HuH-7.5 (cell line): ENCODE measurements around the gene PRKAA1.

Experiments
- DNase-seq: peaks from one replicate; pipeline ENCODE4 v3.0.0; 2011; ENCODE audit warnings: low spot score

PRKAA1 gene

GRCh38 chr5:40798012-40798800, at the start of gene PRKAA1:
PRKAA1 (minus strand) TSS chr5:40798374; CDS start chr5:40798189, 185 bp downstream.
- DNase-seq: peak; percentile 87

DNA sequence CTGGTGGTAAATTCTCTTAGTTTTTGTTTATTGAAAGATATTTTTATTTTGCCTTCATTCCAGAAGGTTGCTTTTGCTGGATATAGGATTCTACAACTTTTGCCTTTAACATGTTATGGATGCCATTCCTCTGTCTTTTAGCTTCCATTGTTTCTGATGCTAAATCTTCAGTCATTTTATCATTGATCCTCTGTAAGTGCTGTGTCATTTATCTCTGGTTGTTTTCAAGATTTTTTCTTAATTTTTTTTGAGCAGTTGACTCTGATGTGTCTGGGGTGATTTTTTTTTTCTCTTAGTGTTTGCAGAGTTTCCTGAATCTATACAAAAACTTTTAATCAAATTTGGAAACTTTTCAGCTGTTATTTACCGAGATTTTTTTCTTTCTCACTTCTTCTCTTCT, 49.4 kb upstream of the PRKAA1 start:
- DNase-seq: no peak

GRCh38 chr5:40846371-40846770, 48.2 kb upstream of the PRKAA1 start:
- DNase-seq: no peak

DNA sequence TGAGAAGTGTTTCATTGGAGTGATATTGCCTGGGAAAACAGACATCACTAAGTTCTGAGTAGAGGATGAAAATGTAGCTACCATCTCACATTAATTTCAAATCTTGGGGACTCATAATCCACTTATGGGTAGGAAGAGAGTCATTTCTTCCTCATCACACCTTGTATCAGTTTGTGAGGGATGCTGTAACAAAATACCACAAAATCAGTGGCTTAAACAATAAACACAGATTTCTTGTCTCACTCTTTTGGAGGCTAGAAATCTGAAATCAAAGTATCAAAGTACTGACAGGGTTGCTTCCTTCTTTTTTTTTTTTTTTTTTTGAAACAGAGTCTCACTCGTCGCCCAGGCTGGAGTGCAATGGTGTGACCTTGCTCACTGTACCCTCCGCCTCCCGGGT, 46.4 kb upstream of the PRKAA1 start:
- DNase-seq: no peak

DNA sequence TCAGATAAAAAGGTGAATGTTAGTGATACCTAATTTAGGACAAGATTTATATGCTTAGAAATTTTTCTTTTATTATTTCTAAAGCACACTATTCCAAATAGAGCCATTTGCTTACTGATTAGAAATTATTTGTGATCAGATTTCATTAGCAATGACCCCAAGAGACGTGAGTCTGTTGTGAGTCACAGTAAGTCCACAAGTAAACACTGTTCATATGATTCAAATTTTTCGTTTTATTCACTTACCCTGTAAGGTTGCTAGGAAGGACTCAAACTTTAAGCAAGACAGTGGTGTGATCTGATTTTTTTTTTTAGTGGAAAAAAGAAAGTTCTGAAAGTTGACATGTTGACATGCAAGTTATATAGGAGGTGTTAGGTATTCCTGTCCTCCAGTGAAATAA, 44.2 kb upstream of the PRKAA1 start:
- DNase-seq: no peak

- no peak for DNase-seq
These were observed 43.1 kb upstream of the PRKAA1 start, which contains the start of gene CARD6 for GRCh38 chr5:40841068-40841805. CARD6 (plus strand) TSS chr5:40841367; CDS start chr5:40841383, 16 bp downstream.

GRCh38 chr5:40838086-40838485, 39.9 kb upstream of the PRKAA1 start:
- no peak for DNase-seq

DNA sequence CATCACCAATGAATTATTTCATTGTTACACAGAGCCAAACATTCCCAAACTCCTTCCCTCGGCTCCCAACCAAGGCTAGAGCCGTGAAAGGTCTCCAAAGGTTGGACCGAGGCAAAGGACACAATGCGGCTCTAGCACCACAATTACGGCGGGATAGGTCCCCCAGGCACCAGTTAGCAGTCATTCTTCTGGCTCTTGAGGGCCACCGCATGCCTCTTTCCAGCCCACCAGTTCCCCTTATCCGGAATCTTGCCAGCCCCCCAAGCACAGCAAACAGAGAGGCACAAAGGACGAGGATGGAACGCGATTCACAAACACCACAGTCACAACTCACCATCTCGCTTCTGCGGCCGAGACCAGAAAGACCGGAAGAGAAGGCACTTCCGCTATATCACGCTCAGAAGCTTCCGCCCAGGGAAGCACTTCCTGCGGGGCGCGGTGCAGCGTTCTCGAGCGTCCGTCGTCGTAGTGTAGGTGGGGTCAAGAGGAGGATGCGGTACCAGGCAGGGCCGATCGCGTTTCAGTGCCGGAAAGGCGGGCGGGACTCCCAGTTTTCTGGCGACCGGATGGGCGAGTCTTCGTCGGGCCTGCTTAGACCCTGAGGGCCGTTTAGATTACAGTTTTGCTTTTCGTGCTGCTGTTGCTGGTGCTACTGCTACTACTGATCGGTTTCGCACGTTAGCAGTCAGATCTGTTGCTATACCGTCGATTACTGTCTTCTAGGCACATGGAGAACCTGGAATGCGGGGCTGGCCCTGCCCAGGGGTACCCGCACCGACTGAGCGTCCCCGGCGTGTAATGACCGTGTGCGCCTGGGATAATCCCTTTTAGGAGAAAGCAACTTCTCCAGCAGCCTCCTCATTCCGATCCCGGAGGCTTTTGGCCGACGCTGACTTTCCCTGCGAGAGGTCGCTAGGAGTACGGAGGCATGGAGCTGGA, 36.9 kb upstream of the PRKAA1 start, which contains the start of gene RPL37:
Gene RPL37 (minus strand): TSS at position 374 of the 939 bp plus-strand sequence. CDS start 37 bp downstream, at position 337.
- peak; percentile 82 for DNase-seq

DNA sequence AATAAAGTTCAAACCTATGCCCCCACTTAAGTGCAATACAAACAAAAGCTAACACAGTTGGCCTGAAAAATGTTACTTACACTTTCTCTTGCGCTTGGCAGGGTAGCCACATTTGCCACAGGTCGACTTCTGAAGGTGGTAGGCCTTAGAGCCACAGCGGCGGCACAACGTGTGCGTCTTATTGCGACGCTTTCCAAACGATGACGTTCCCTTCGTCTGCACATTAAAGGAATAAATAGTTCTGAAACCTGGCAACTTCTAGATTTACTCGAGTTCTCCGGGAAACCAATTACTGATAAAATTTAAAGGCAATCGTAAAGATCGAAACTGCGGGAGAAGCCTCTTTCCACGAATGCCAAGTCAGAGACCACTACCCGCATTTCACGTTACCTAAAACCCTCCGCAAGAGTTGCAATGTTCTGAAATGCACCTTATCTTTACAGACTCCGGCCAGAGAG, 36.2 kb upstream of the PRKAA1 start:
- DNase-seq: no peak

DNA sequence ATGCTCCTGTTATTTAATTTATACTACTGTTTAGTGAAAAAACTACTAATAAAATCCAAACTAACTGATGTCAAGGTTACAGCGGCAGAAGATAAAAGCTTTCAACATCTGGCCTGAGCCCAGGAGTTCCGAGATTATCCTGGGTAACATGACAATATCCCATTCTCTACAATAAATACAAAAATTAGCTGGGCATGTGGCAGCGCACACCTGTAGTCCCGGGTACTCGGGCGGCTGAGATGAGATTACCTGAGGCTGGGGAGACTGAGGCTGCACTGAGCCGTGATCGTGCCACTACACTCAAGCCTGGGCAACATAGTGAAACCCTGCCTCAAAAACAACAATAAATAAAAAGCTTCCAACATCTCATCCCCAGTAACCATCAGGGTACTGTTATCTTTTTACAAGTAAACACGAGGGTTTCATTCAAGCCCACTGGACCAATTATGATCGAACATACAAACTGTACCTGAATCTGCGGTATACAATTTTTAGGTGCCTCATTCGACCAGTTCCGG, 35.6 kb upstream of the PRKAA1 start:
- no peak for DNase-seq

DNA sequence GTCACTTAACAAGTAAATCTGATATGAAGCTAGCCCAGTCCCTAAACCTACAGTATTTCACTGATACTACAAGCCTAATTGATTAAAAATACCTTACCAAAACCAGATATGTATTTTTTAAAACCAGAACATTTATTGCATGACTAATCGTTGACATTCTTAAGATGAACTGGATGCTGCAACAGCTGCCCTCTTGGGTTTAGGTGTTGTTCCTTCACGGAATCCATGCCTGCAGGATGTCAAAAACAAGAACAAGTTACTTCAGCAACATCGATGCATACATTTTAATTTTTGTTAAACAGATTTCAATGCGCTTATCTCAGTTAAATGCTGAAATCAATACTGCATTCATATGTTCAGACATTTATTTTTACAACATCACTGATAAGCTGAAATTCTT, 34.2 kb upstream of the PRKAA1 start:
- DNase-seq: no peak

DNA sequence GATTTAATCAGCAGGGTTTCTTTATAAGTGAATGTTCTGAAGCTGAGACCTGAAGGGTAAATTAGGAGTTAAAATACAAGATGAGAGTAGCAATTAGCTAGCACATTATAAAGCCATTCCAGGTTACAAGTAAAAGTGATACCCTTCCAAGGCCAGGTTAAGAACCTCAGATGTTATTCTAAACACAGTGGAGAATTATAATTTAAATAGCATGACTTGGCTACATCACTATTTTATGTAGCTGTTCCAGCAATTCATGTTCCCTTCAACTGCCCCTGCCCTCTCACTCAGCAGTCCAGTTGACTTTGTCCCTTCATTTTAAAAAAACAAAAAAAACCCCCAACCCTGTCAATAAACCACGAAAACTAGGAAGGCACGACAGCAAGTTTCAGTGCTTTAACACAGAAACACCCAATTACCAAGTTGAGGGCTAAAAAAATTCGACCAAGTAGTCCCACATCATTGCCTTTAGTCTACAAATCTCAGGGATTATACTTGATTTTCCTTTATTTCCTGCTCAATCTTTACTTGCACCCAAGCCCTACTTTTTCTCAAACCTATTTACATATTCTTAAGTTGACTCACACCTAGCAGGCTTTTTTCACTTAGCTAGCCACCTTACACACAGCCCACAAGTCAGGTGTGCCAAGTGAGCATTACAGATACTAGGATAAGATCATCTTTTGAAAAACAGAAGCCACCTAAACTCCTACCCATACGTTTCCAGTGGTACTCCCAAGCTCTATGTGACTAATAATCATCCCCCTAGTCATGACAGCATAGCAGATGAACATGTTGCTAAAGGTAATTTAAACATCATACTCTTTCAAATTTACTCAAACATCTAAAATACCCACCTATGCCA, 33.4 kb upstream of the PRKAA1 start:
- no peak for DNase-seq

DNA sequence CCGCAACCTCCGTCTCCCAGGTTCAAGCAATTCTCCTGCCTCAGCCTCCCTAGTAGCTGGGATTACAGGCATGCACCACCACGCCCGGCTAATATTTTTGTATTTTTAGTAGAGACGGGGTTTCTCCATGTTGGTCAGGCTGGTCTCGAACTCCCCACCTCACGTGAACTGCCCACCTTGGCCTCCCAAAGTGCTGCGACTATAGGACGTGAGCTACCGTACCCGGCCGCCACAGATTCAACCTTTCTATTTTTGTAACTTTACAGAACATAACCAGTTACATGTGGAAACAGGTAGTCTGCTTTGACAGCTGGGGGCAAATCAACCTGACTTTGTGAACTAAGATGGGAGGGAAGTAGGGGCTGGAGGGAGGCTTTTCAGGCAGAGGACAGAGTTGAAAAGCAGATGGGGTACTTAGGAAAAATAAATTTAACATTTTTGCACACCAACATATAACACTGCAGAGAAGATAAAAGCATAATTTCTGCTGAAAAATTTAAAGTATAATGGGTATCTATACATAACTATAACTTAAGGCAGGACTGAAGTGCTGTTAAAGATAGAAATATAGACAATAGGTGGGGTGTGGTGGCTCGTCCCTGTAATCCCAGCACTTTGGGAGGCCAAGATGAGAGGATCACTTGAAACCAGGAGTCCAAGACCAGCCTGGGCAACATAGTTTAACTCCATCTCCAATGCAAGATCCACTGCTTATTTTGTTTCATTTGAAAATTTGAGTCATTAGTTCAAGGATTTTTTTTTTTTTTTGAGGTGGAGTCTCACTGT, 31.8 kb upstream of the PRKAA1 start:
- DNase-seq: no peak

DNA sequence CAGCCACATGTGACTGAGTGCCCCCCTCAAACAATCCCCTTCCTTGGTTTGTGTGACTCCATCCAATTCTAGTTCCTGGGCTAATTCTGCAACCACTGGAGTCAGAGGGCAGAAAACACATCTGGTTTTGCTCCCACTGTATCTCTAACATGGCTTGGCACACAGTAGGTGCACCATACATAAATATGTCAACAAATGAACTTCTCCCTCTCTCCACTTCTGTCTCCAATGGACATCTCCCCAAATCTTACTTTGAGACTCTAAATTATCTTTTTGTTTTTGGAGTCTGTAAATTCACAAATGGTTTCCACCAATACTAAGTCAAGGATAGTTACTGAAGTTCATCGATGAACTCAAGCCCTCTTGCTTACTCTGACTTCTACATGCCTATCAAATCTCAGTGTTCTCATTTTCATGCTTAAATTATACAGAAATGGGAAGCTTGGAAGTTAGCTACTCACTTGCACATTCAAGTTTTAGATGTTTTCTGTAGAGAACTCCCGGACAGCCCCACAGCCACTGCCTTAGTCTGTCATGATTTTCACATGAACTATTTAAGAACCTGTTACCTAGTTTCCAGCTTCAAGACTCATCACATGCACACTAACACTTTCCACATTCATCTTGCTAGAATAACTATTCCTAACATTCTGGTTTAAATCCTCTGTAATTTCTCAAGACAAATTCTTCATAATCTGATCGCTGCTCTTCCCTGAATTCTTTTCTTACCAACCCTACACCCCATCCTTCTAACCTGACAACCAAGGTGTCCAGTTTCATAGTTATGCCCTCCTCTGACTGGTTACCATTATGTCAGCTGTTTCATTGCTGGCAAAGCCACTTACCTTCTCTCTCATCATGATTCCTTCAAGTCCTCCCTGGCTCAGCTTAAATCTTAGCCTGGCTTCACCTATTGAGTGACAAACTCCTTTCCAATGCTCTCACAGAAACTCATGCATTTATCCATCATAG, 30.8 kb upstream of the PRKAA1 start:
- no peak for DNase-seq

DNA sequence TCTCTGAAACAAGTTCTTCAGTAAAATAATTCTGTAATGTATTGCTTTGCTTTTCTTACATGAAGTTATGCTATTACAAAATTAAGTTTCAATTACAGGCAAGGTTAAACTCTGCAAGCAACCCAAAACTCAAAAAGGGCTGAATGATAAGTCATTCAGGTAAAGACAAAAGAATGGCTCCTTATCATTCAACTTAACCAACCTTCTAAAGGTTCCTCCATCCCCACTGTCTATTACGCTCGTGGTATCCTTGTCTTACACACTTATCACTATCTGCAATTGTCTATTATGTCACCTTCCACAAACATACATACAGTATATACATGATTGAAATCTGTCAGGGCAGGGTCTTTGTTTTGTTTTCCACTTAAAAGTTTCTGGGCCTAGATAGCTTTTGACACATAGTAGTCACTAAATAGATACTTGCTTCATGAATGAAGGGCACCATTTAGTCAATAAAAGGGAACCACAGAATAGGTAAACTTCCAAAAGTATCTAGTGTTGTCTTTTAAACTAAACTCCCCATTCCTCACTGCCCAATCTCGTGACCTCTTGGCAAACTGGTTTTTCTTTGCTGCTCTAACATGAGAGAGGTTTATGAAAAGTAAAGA, 30.0 kb upstream of the PRKAA1 start:
- DNase-seq: no peak

GRCh38 chr5:40827188-40827977, 29.2 kb upstream of the PRKAA1 start:
- DNase-seq: no peak

DNA sequence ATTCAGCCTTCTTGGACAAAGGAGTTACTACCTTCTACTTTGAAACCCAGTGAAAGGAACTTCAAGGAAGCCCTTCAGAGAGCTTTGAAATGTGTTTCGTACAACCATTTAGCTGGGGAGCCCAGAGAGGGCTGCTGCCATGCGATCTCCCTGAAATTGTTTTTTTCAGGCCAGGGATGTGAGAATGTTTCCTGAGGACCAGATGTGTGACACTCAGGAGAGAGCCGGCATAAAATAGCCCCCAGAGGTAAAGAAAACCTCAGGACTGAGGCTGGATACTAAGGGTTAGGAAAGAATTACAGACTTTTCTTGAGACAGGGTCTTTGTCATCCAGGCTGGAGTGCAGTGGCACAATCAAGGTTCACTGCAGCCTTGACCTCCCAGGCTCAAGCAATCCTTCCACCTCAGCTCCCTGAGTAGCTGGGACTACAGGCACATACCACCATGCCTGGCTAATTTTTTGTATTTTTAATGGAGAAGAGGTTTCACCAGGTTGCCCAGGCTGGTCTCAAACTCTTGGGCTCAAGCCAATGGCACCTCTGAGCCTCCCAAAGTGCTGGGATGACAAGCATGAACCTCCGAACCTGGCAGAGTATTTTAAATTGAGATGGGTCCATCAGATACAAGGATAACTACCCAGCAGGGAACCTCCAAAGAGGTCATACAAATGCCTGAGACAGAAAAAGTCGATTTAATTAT, 28.5 kb upstream of the PRKAA1 start:
- DNase-seq: no peak
